Skeletal muscle tissue (tissue), 4 donors: ENCODE results near the gene CHAF1B. TPM values are rescaled to one million over a fixed set of nuclear protein-coding genes. Genes with fewer than 3 reads are reported as not detected.
A peak's percentile ranks its signal among the peaks of the same experiment; 100 is the strongest.

Experiments
- H3K27ac ChIP-seq: one replicate; pipeline ENCODE4 v1.7.0; 2013; ENCODE audit warnings: mild to moderate bottlenecking, low read depth, low read length, inconsistent platforms
- H3K27me3 ChIP-seq, 3 donors: one replicate each; pipeline ENCODE4 v1.7.0; 2013; ENCODE audit warnings: low read length in 3 of 3; ENCODE audit not compliant: control insufficient read depth in 3 of 3, insufficient read depth in 3 of 3
- H3K36me3 ChIP-seq, 3 donors: one replicate each; pipeline ENCODE4 v1.7.0; 2013; ENCODE audit warnings: low read length in 3 of 3; ENCODE audit not compliant: control insufficient read depth in 3 of 3, insufficient read depth in 3 of 3
- H3K4me1 ChIP-seq, 3 donors: one replicate each; pipeline ENCODE4 v1.7.0; 2013; ENCODE audit warnings: low read length in 3 of 3, mild to moderate bottlenecking in 3 of 3; ENCODE audit not compliant: control insufficient read depth in 3 of 3, insufficient read depth in 3 of 3
- H3K4me3 ChIP-seq, 3 donors: one replicate each; pipeline ENCODE4 v1.7.0; 2013; ENCODE audit warnings: low read length in 3 of 3
- H3K9ac ChIP-seq, 3 donors: one replicate each; pipeline ENCODE4 v1.7.0; 2013; ENCODE audit warnings: low read length in 3 of 3, mild to moderate bottlenecking in 3 of 3, moderate library complexity in 2 of 3, low read depth in 1 of 3
- H3K9me3 ChIP-seq, 3 donors: one replicate each; pipeline ENCODE4 v1.7.0; 2013; ENCODE audit warnings: low read length in 3 of 3; ENCODE audit not compliant: control insufficient read depth in 3 of 3
- total RNA-seq: library from RNA; depleted of rRNA; stranded (reverse); fragments of >200 nt; gene quantifications from one replicate; pipeline ENCODE4 v1.2.3, GENCODE V29; 2014
- donor health status: Osteomylitis.

The CHAF1B gene
- total RNA-seq, 1 donor from 2014 or later = 2.1 TPM

DNA sequence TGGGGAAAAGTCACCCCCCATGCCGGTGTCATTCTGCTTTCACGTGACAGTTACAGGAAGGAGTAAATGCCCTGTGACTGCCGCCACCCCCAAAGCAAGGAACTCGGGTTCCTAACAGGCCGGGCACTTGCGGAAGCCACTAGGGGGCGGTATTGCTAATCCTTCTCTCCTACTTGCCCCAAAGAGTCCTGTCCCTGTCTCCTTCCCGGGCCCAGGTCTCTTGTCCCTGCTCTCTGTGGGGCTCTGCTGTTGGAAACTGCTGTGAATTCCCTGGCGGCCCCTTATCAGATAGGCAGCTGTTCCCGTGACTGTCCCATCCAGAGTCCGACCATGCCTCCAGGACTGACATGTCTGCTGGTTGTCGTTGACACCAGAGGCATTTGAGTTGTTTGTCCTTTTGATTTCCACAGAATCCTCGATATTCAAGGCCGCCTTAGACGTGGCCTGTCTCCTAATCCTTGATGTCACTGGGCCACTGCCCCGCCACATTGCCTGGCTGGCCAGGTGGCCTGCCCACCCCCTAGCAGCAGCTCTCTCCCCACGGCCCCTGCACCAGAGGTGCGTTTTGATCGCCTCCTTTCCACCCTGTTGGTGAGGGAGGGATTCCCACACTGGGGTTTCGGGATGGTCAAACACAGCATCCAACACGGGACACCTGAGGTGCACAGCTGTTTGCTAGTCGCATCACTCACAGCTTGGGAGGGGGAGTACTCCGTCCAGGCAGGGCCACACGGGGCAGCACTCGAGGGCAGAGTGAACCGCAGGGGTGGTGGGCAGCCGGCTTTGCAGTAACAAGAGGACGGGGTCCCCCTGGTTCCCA lies 37.3 kb downstream of the CHAF1B start:
- Histone ChIP-seq H3K27me3 (no peaks in the 10 kb centered on the region), H3K36me3 (no peaks in the 10 kb centered on the region), H3K9ac (no peak overlapping the region), H3K27ac (no peak overlapping the region), H3K9me3 (no peaks in the 10 kb centered on the region), H3K4me1 (peaks cover 2 to 7% (median 5%) of the 10 kb centered on the region in 3 donors), H3K4me3 (no peak overlapping the region)

DNA sequence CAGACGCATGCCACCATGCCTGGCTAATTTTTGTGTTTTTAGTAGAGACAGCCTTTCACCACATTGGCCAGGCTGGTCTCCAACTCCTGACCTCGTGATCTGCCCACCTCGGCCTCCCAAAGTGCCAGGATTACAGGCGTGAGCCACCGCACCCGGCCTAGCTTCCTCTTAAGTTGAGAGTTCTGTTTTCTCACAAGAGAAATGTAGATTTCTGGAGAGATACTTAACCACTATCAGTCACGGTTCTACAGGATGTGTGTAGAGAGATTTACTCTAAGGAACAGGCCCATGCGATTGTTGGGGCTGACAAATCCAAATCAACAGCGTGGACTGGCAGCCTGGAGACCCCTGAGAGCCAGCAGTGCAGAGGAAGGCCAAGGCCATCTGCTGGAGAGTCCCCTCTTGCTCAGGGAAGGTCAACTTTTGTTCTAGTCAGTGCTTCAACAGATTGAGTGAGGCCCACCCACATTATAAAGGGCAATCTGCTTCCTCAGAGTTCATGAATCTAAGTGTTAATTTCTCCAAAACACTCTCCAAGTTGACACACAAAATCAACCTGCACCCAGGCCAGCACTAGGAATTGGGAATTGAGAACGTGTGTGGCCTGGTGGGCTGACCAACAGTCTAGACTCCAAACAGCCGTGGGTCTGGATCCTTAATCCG lies 38.7 kb downstream of the CHAF1B start:
- no peak overlapping the region for H3K9ac ChIP-seq
- H3K4me1 ChIP-seq = peaks cover 7 to 12% (median 7%) of the 10 kb centered on the region in 3 donors
- H3K36me3 ChIP-seq = no peaks in the 10 kb centered on the region
- H3K27ac ChIP-seq = no peak overlapping the region
- no peak overlapping the region for H3K4me3 ChIP-seq
- no peaks in the 10 kb centered on the region for H3K27me3 ChIP-seq
- H3K9me3 ChIP-seq = no peaks in the 10 kb centered on the region

DNA sequence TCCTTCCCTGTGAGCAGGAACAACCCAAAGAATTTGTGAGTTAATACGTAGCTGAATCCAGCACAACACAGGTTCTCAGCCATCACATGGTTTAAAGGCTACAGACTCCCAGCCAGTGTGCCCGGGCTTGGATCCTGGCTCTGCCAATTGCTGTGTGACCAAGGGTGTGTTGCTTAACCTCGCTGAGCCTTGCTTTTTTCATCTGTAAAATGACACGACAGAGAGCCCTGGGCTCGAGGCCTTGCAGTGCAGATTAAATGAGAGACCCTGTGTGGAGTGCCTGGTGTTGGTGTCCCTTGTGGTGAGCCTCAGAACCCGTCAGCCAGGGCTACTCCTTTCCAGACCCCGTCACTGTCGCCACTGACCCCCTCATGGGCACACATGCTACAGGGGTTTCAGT lies 39.4 kb downstream of the CHAF1B start:
- no peak overlapping the region for H3K9ac ChIP-seq
- no peaks in the 10 kb centered on the region for H3K27me3 ChIP-seq
- H3K9me3 ChIP-seq = no peaks in the 10 kb centered on the region
- H3K36me3 ChIP-seq = no peaks in the 10 kb centered on the region
- no peak overlapping the region for H3K4me3 ChIP-seq
- no peak overlapping the region for H3K27ac ChIP-seq
- peaks cover 14 to 18% (median 14%) of the 10 kb centered on the region in 3 donors for H3K4me1 ChIP-seq

DNA sequence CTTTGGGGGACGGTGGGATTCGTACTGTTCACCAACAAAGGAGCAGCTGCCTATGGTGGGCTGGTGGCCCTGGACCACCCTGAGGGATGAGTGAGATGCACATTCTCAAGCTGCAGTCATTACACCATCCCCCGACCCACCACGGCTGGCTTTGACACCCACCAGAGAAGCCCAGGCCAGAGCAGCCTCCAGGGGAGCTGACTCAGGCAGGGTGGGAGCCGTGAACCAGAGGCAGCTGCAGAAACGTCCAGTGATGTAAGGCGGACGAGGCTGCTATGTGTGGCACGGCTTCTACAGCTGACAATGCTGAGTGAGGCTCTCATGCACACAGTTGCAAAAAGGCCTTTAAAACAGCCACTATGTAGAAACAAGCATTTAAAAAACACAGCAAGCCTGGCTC lies 40.1 kb downstream of the CHAF1B start:
- H3K27ac ChIP-seq = no peak overlapping the region
- no peaks in the 10 kb centered on the region for H3K36me3 ChIP-seq
- H3K4me1 ChIP-seq = peaks cover 11 to 16% (median 16%) of the 10 kb centered on the region in 3 donors
- H3K27me3 ChIP-seq = no peaks in the 10 kb centered on the region
- no peak overlapping the region for H3K9ac ChIP-seq
- no peak overlapping the region for H3K4me3 ChIP-seq
- no peaks in the 10 kb centered on the region for H3K9me3 ChIP-seq

DNA sequence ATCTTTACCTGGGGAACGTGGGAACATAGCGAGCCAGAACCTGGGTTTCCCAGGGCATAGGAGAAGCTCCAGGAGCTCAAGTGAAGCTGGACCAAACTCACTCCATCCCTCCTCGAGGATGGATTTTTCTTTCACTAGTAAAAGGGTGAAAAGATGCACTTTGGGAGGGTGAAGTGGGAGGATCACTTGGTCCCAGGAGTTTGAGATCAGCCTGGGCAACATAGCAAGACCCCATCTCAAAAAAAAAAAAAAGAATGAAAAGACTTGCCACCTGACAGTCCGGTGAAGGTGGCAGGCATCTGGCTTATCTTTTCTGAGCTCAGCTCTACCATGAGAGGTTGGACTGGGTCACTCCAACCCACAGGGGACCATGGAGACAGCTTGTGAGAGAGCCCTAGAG lies 42.3 kb downstream of the CHAF1B start:
- Histone ChIP-seq H3K9me3 (no peaks in the 10 kb centered on the region), H3K4me1 (peaks cover 15 to 27% (median 23%) of the 10 kb centered on the region in 3 donors), H3K9ac (no peak overlapping the region), H3K27ac (no peak overlapping the region), H3K36me3 (no peaks in the 10 kb centered on the region), H3K4me3 (no peak overlapping the region), H3K27me3 (no peaks in the 10 kb centered on the region)

DNA sequence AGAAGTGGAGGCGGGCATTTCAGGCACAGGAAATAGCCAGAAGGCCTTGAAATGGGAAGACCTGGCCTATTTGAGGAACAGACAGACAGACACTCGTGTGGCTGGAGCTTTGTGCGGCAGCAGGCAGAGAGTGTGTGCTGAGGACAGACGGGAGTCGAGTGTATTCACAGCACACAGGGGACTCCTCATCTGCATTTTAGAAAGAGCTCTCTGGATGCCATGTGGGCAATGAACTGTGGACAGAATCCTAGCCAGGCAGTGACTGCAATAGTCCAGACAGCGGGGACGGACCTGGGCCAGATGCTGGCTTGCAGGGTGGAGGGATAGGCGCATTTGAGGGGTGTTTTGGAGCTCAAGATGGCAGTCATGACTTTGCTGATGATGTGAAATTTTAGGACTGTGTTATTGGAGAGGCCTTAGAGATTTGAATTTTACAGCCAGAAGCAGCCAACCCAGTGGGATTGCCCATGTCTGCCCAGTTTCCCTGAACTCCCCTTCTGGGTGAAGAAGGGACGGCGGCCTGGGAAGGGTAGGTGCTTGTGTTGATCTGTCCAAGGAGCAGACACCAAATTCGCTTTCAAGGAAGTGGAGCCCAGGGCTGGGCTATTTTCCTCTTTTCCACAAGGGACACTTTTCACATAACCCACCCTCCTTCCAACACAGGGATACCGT lies 43.7 kb downstream of the CHAF1B start:
- H3K27me3 ChIP-seq = no peaks in the 10 kb centered on the region
- H3K9me3 ChIP-seq = no peaks in the 10 kb centered on the region
- peak overlapping the region in 2 of 3 donors; percentile 76 to 77 for H3K4me3 ChIP-seq
- H3K36me3 ChIP-seq = no peaks in the 10 kb centered on the region
- peaks cover 15 to 27% (median 23%) of the 10 kb centered on the region in 3 donors for H3K4me1 ChIP-seq
- peak overlapping the region in 2 of 3 donors; percentile 89 to 96 for H3K9ac ChIP-seq
- peak overlapping the region; percentile 99 for H3K27ac ChIP-seq

DNA sequence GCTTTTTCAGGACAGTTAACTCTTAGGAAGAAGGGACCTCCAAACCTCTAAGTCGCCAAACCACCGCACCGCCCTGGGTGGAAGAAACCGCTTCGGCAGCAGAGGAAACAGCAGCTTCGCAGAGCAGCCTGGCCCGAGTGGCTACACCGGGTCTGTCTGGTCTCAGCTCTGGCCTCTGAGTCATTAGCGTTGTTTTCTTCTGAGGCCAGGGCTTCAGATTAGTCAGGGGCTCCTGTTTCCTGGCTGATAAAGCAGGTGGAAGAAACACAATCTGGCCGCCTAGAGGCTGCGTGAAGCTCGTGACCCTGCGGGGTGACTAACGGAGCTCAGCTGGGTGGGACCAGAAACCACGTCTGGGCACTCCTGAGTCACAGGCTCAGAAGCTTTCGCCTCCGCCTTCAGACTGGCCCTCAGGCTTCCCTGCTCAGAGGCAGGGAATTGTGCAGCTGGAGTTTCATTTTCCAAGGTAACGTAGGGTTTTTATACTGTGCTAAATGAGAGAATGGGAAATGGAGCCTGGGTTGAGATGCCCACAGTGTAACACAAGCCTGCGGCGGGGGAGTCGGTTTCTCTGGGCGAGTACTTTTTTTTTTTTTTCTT lies 44.9 kb downstream of the CHAF1B start:
- peak overlapping the region; percentile 78 to 96 (median 89) for H3K9ac ChIP-seq
- H3K9me3 ChIP-seq = no peaks in the 10 kb centered on the region
- H3K4me1 ChIP-seq = peaks cover 15 to 27% (median 23%) of the 10 kb centered on the region in 3 donors
- H3K27ac ChIP-seq = peak overlapping the region; percentile 99
- H3K4me3 ChIP-seq = peak overlapping the region; percentile 51 to 77 (median 76)
- no peaks in the 10 kb centered on the region for H3K27me3 ChIP-seq
- no peaks in the 10 kb centered on the region for H3K36me3 ChIP-seq

DNA sequence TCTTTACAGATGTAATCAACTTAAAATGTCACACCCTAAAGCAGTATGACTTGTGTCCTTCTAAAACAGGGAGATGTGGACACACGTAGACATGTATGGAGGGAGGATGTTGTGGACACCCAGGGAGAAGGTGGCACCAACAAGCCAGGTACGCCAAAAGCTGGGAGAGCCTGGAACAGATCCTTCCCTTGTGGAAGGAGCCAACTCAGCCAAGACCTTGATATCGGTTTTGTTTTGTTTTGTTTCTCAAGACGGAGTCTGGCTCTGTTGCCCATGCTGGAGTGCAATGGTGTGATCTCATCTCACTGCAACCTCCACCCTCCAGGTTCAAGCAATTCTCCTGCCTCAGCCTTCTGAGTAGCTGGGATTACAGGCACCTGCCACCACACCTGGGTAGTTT lies 45.6 kb downstream of the CHAF1B start:
- Histone ChIP-seq H3K36me3 (no peaks in the 10 kb centered on the region), H3K4me3 (peak overlapping the region; percentile 51 to 77 (median 76)), H3K27ac (peak overlapping the region; percentile 99), H3K27me3 (no peaks in the 10 kb centered on the region), H3K9ac (peak overlapping the region in 2 of 3 donors; percentile 89 to 96), H3K9me3 (no peaks in the 10 kb centered on the region), H3K4me1 (peaks cover 15 to 27% (median 23%) of the 10 kb centered on the region in 3 donors)

DNA sequence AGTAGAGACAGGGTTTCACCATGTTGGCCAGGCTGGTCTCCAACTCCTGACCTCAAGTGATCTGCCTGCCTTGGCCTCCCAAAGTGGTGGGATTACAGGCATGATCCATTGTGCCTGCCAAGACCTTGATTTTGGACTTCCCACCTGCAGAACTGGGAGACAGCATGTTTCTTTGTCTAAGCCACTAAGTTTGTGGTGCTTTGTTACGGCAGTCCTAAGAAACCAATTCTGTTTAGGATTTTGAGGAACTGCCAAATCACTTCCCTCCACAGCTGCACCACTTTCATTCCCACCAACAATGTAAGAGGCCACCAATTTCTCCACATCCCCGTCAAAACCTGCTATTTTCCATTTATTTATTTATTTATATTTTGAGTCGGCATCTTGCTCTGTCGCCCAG lies 46.1 kb downstream of the CHAF1B start:
- peak overlapping the region; percentile 99 for H3K27ac ChIP-seq
- H3K4me1 ChIP-seq = peaks cover 15 to 27% (median 23%) of the 10 kb centered on the region in 3 donors
- H3K36me3 ChIP-seq = no peaks in the 10 kb centered on the region
- H3K9me3 ChIP-seq = no peaks in the 10 kb centered on the region
- H3K4me3 ChIP-seq = peak overlapping the region in 1 of 3 donors; percentile 76
- H3K9ac ChIP-seq = no peak overlapping the region
- no peaks in the 10 kb centered on the region for H3K27me3 ChIP-seq
